Right lobe of liver (tissue), 4 donors: Measurements from ENCODE around the gene DDIAS.

Experiments
- CTCF ChIP-seq, 4 donors: fragments of 200-600 bp in 3 of 4; fragments of 450-650 bp in 1 of 4; IDR thresholded peaks; one replicate each; pipeline versions ENCODE4 v1.5.1 to v1.8.0; 2016 to 2022; ENCODE audit warnings: antibody characterized with exemption in 4 of 4, mild to moderate bottlenecking in 2 of 4
- POLR2A ChIP-seq: fragments of 450-650 bp; IDR thresholded peaks from one replicate; pipeline ENCODE4 v1.6.1; 2017; ENCODE audit warnings: antibody characterized with exemption, mild to moderate bottlenecking
- donor health status: DM: no; HTN: no; CAD: no.
- donor health status: DM: no; HTN: no; CAD: no.
- donor health status: DM: no; HTN: yes; CAD: no.

GRCh38 chr11:82939456-82939855 is 37.9 kb downstream of the DDIAS start:
- TF ChIP-seq CTCF (IDR thresholded peaks at IDR 0.05) (no peak), POLR2A (no peak)
